OCI-LY3 (cell line): Measurements from ENCODE around the gene CNTNAP1.

ENCODE experiments used
- EZH2phosphoT487 ChIP-seq: fragments of 200-600 bp; shearing (Covaris generic); IDR thresholded peaks from 2 replicates; pipeline ENCODE4 v1.6.1; 2018; ENCODE audit warnings: antibody characterized with exemption, mixed run types, low read depth
- TF ChIP-seq, protein P1 (sequence below): fragments of 200-600, 300-600 bp; sonication (generic); IDR thresholded peaks from 2 replicates; pipeline ENCODE4 v1.5.1; 2014; ENCODE audit warnings: antibody characterized with exemption, low read length, low read depth

DNA sequence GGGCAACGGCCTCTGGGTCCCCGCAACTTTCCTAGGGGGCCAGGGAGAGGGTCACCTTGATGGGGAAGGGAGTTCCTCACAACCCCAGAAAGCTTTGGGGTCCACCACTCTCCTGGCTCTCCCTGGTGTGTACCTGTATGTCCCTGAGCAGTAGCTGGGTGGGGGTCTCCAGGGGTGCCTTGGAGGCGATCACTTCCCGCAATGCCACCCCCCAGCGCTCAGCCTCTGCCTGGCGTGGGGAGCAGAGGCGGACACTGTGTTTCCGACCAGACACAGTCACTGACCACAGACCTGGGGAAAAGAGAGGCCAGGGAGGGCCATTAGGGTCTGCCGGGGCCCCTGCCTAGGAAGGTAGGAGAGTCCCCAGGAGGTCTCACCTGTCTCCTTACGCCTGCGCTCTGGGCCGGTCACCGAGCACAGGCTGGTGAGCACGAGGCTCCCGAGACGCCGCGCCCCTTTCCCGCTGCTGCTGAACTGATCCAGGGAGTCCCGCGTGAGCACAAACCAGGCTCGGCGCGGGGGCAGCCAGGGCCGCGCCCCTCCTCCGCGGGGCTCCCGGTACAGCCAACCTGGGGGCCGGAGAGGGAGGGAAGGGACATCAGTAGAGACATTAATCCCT, 9.0 kb upstream of the CNTNAP1 start:
- TF ChIP-seq, protein P1, sequence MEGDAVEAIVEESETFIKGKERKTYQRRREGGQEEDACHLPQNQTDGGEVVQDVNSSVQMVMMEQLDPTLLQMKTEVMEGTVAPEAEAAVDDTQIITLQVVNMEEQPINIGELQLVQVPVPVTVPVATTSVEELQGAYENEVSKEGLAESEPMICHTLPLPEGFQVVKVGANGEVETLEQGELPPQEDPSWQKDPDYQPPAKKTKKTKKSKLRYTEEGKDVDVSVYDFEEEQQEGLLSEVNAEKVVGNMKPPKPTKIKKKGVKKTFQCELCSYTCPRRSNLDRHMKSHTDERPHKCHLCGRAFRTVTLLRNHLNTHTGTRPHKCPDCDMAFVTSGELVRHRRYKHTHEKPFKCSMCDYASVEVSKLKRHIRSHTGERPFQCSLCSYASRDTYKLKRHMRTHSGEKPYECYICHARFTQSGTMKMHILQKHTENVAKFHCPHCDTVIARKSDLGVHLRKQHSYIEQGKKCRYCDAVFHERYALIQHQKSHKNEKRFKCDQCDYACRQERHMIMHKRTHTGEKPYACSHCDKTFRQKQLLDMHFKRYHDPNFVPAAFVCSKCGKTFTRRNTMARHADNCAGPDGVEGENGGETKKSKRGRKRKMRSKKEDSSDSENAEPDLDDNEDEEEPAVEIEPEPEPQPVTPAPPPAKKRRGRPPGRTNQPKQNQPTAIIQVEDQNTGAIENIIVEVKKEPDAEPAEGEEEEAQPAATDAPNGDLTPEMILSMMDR = no peak
- TF ChIP-seq EZH2phosphoT487 = no peak
